IPS-18a (cell line): Measurements from ENCODE around the gene PSMD8.

Experiments
- H3K27ac ChIP-seq: one replicate; pipeline ENCODE4 v1.5.1; 2013; ENCODE audit warnings: low read length
- H3K27me3 ChIP-seq: one replicate; pipeline ENCODE4 v1.6.1; 2013; ENCODE audit warnings: mild to moderate bottlenecking, low read length; ENCODE audit not compliant: control insufficient read depth, insufficient read depth
- H3K36me3 ChIP-seq: one replicate; pipeline ENCODE4 v1.6.1; 2013; ENCODE audit warnings: low read depth, low read length; ENCODE audit not compliant: control insufficient read depth
- H3K4me1 ChIP-seq: one replicate; pipeline ENCODE4 v1.6.1; 2013; ENCODE audit warnings: low read depth, low read length; ENCODE audit not compliant: control insufficient read depth
- H3K4me3 ChIP-seq: one replicate; pipeline ENCODE4 v1.5.1; 2013; ENCODE audit warnings: low read length
- H3K9ac ChIP-seq: one replicate; pipeline ENCODE4 v1.6.1; 2013; ENCODE audit warnings: mild to moderate bottlenecking, low read length, moderate library complexity
- H3K9me3 ChIP-seq: one replicate; pipeline ENCODE4 v1.6.1; 2013; ENCODE audit warnings: low read depth, low read length; ENCODE audit not compliant: control insufficient read depth

The PSMD8 gene

DNA sequence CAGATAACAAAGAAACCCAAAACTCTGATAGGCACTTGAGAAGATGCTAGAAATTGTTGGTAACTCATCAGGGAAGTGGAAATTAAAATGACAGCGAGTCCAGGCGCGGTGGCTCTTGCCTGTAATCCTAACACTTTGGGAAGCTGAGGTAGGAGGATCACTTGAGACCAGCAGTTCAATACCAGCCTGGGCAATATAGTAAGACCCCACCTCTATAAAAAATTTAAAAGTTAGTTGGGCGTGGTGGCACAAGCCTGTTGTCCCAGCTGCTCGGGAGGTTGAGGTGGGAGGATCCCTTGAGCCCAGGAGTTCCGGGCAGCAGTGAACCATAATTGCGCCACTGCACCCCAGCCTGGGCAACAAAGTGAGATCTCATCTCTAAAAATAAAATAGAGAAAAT is 56.6 kb downstream of the PSMD8 start:
- Histone ChIP-seq H3K4me3 (no peak overlapping the region), H3K9me3 (no peaks in the 10 kb centered on the region), H3K27ac (no peak overlapping the region), H3K27me3 (no peaks in the 10 kb centered on the region), H3K36me3 (no peaks in the 10 kb centered on the region), H3K4me1 (peaks cover 20% of the 10 kb centered on the region), H3K9ac (no peak overlapping the region)

DNA sequence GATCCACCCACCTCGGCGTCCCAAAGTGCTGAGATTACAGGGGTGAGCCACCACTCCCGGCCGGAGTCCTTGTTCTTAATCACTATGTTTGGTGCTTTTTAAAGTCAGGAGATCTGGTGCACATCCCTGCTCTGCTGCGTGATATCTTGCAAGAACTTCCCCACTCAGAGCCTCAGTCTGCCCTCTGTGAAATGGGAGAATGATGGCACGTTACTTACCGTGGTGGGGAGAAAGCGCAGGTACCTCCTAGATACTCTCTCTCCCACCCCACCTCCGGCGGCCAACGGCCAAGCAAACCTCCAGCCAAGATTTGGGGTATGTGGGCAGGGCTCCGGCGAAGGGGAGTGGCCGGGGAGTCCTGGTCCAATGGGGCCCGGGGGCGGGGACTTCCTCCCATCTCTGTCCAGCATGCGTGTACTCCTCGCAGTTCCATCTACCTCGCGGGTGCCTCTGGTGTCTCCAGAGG is 58.9 kb downstream of the PSMD8 start, which contains the start of gene RYR1:
RYR1 (plus strand) TSS at position 424 of the 466 bp plus-strand sequence. CDS start 139 bp downstream, outside the sequence.
- Histone ChIP-seq H3K9me3 (no peaks in the 10 kb centered on the region), H3K27me3 (no peaks in the 10 kb centered on the region), H3K4me1 (peaks cover 12% of the 10 kb centered on the region), H3K9ac (peak within 1 kb of the TSS; percentile 48), H3K27ac (no peak within 1 kb of the TSS), H3K36me3 (no peaks in the 10 kb centered on the region), H3K4me3 (peak within 1 kb of the TSS; percentile 88)
